Parathyroid adenoma (tissue), 2 donors: ENCODE data around the gene GRIA1.

Source experiments
- H2AFZ ChIP-seq: fragments of 300-600 bp; sonication (generic); one replicate; pipeline ENCODE4 v1.7.0; 2017; ENCODE audit warnings: antibody characterized with exemption, mild to moderate bottlenecking
- H3K27ac ChIP-seq: fragments of 300-600 bp; sonication (generic); one replicate; pipeline ENCODE4 v1.7.0; 2017
- H3K27me3 ChIP-seq: fragments of 300-600 bp; sonication (generic); one replicate; pipeline ENCODE4 v1.7.0; 2017; ENCODE audit warnings: low read length; ENCODE audit not compliant: control insufficient read depth, insufficient read depth
- H3K36me3 ChIP-seq: fragments of 300-600 bp; sonication (generic); one replicate; pipeline ENCODE4 v1.7.0; 2017; ENCODE audit warnings: low read length; ENCODE audit not compliant: control insufficient read depth, insufficient read depth
- H3K4me1 ChIP-seq: fragments of 300-600 bp; sonication (generic); one replicate; pipeline ENCODE4 v1.7.0; 2017; ENCODE audit warnings: control low read depth
- H3K4me2 ChIP-seq: fragments of 300-600 bp; sonication (generic); one replicate; pipeline ENCODE4 v1.7.0; 2017; ENCODE audit warnings: low read length
- H3K4me3 ChIP-seq: fragments of 300-600 bp; sonication (generic); one replicate; pipeline ENCODE4 v1.7.0; 2017; ENCODE audit warnings: low read depth, low read length
- H3K79me2 ChIP-seq: fragments of 300-600 bp; sonication (generic); one replicate; pipeline ENCODE4 v1.7.0; 2017; ENCODE audit warnings: control low read depth
- H3K9ac ChIP-seq: fragments of 300-600 bp; sonication (generic); one replicate; pipeline ENCODE4 v1.7.0; 2017; ENCODE audit warnings: mild to moderate bottlenecking
- H3K9me3 ChIP-seq: fragments of 300-600 bp; sonication (generic); one replicate; pipeline ENCODE4 v1.7.0; 2017; ENCODE audit warnings: low read length; ENCODE audit not compliant: control insufficient read depth
- TF ChIP-seq, protein P1 (sequence below): fragments of 300-600 bp; sonication (generic); IDR thresholded peaks from one replicate; pipeline ENCODE4 v1.7.0; 2017; ENCODE audit warnings: antibody characterized with exemption, mild to moderate bottlenecking
- donor health status: primary hyperparathyroidism.

The GRIA1 gene

DNA sequence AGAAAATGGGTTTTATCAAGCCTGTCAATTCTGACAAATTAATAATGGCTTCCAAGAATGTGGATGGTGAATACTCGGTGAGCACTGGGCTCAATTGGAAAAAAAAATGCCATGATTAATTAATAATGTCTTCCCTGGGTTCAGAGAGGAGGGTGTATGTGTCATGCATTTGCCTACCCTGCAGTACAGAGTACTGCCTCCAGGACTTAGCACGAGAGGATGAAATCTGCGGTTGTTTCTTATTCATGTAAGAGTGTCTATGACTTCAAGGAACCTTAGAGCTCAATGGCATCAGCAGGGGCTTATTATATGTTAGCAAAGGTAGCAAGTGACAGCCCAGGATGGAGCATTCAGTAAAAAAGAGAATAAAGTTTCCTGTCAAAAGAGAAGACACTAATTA lies 132.7 kb downstream of the GRIA1 start:
- Histone ChIP-seq H2AFZ (no peak overlapping the region), H3K4me2 (no peak overlapping the region), H3K9ac (no peak overlapping the region), H3K9me3 (no peaks in the 10 kb centered on the region), H3K36me3 (no peaks in the 10 kb centered on the region), H3K4me3 (no peak overlapping the region), H3K27ac (no peak overlapping the region), H3K27me3 (no peaks in the 10 kb centered on the region), H3K79me2 (no peaks in the 10 kb centered on the region), H3K4me1 (no peaks in the 10 kb centered on the region)
- TF ChIP-seq, protein P1, sequence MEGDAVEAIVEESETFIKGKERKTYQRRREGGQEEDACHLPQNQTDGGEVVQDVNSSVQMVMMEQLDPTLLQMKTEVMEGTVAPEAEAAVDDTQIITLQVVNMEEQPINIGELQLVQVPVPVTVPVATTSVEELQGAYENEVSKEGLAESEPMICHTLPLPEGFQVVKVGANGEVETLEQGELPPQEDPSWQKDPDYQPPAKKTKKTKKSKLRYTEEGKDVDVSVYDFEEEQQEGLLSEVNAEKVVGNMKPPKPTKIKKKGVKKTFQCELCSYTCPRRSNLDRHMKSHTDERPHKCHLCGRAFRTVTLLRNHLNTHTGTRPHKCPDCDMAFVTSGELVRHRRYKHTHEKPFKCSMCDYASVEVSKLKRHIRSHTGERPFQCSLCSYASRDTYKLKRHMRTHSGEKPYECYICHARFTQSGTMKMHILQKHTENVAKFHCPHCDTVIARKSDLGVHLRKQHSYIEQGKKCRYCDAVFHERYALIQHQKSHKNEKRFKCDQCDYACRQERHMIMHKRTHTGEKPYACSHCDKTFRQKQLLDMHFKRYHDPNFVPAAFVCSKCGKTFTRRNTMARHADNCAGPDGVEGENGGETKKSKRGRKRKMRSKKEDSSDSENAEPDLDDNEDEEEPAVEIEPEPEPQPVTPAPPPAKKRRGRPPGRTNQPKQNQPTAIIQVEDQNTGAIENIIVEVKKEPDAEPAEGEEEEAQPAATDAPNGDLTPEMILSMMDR: no peak

- H2AFZ ChIP-seq: no peak overlapping the region
- no peaks in the 10 kb centered on the region for H3K9me3 ChIP-seq
- H3K36me3 ChIP-seq: no peaks in the 10 kb centered on the region
- no peak overlapping the region for H3K4me2 ChIP-seq
- H3K9ac ChIP-seq: no peak overlapping the region
- no peaks in the 10 kb centered on the region for H3K27me3 ChIP-seq
- H3K27ac ChIP-seq: no peak overlapping the region
- TF ChIP-seq, protein P1: no peak
- H3K4me3 ChIP-seq: no peak overlapping the region
- no peaks in the 10 kb centered on the region for H3K4me1 ChIP-seq
- no peaks in the 10 kb centered on the region for H3K79me2 ChIP-seq
These were observed 133.4 kb downstream of the GRIA1 start for GRCh38 chr5:153623751-153624450.

DNA sequence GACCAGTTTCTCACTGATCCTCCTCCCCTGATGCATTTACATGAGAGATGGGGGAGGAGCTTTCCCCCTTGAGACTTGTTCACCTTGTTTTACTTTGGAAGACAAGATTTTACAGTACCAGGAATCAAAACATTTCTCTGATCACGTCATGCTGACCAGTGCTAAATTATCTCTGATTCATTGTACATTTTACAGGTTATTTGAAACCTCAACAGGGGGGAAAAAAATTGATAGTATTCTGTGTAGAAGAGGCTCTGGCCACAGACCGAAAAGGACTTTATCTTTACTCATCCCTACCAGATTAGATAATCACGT lies 133.9 kb downstream of the GRIA1 start:
- H3K4me3 ChIP-seq: no peak overlapping the region
- no peak overlapping the region for H3K4me2 ChIP-seq
- no peaks in the 10 kb centered on the region for H3K4me1 ChIP-seq
- H3K27me3 ChIP-seq: no peaks in the 10 kb centered on the region
- TF ChIP-seq, protein P1: no peak
- H3K36me3 ChIP-seq: no peaks in the 10 kb centered on the region
- no peak overlapping the region for H2AFZ ChIP-seq
- no peak overlapping the region for H3K9ac ChIP-seq
- H3K79me2 ChIP-seq: no peaks in the 10 kb centered on the region
- H3K9me3 ChIP-seq: no peaks in the 10 kb centered on the region
- no peak overlapping the region for H3K27ac ChIP-seq

DNA sequence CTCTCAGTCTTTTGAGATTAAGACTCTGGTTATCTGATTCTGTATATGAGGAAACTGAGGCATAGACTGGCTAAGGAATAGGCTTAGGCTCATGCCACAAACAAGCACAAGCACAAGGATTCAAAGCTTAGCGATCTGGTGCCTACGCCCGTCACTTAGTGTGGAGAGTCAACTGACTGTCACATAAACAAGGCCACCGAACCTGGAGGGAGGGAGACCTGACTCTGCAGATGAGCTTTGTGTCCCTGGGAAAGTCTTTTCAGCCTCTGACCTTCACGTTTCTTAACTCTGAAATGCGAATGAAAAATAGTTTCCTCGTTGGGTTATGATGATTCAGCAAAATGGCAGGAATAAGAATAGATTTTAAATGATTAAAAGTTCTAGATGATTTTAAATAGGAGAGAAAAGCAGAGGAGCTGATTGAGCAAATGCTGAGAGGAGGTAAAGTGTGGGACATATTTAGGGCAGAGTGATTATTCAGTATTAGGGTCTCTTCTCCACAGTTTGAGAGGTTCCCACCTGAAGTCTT lies 135.4 kb downstream of the GRIA1 start:
- H2AFZ ChIP-seq: no peak overlapping the region
- H3K4me2 ChIP-seq: no peak overlapping the region
- no peaks in the 10 kb centered on the region for H3K27me3 ChIP-seq
- no peak overlapping the region for H3K27ac ChIP-seq
- H3K79me2 ChIP-seq: no peaks in the 10 kb centered on the region
- H3K9ac ChIP-seq: no peak overlapping the region
- H3K36me3 ChIP-seq: no peaks in the 10 kb centered on the region
- TF ChIP-seq, protein P1: no peak
- no peaks in the 10 kb centered on the region for H3K4me1 ChIP-seq
- H3K9me3 ChIP-seq: no peaks in the 10 kb centered on the region
- no peak overlapping the region for H3K4me3 ChIP-seq

DNA sequence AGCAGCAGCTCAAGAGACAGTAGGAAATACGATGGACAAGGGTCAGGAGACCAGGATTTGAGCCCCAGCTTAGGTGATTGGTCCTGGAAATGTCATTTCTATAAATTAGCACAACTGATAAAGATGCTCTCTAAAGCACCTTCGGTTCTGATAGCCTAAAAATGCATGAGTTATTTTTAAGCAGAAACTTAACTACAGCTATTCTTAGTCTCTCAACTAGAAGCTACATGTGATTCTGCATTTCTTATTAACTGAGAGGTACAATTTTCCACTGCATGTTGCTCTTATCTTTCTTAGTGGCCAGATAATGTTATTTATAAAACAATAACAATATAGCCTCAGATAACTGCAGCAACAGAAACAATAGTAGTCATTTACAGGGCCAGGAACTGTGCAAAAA lies 136.4 kb downstream of the GRIA1 start:
- Histone ChIP-seq H3K9ac (no peak overlapping the region), H3K27me3 (no peaks in the 10 kb centered on the region), H3K4me2 (no peak overlapping the region), H2AFZ (no peak overlapping the region), H3K79me2 (no peaks in the 10 kb centered on the region), H3K4me3 (no peak overlapping the region), H3K27ac (no peak overlapping the region), H3K4me1 (no peaks in the 10 kb centered on the region), H3K36me3 (no peaks in the 10 kb centered on the region), H3K9me3 (no peaks in the 10 kb centered on the region)
- TF ChIP-seq, protein P1: no peak
